Stimulated activated effector memory CD8-positive, alpha-beta T cell treated with anti-CD3 and anti-CD28 coated beads, Interleukin-12 subunit alpha, Interleukin-12 subunit beta, amount 100 ng/mL, for 72 hours (primary cell): ENCODE results near the gene SPSB3.

Experiments
- ATAC-seq: fragments of 150-1000 bp; cut with Tn5 transposase; 2 replicates; pipeline ENCODE4 v1.10.0; 2021
- DNase-seq, 2 donors: peaks; one replicate each; pipeline ENCODE4 v3.0.0; 2021 to 2022; ENCODE audit warnings: low spot score in 2 of 2
- H3K27ac Mint-ChIP-seq: one replicate; pipeline ENCODE4 v1.8.0; 2022; ENCODE audit warnings: mild to moderate bottlenecking, mixed read lengths
- H3K36me3 Mint-ChIP-seq: one replicate; pipeline ENCODE4 v1.8.0; 2022; ENCODE audit warnings: mild to moderate bottlenecking, mixed read lengths
- H3K4me1 Mint-ChIP-seq: one replicate; pipeline ENCODE4 v1.8.0; 2022; ENCODE audit warnings: mixed read lengths
- H3K4me3 Mint-ChIP-seq: one replicate; pipeline ENCODE4 v1.8.0; 2022; ENCODE audit warnings: mild to moderate bottlenecking, mixed read lengths
- H3K9me3 Mint-ChIP-seq: one replicate; pipeline ENCODE4 v1.8.0; 2022; ENCODE audit warnings: mixed read lengths

Gene SPSB3

DNA sequence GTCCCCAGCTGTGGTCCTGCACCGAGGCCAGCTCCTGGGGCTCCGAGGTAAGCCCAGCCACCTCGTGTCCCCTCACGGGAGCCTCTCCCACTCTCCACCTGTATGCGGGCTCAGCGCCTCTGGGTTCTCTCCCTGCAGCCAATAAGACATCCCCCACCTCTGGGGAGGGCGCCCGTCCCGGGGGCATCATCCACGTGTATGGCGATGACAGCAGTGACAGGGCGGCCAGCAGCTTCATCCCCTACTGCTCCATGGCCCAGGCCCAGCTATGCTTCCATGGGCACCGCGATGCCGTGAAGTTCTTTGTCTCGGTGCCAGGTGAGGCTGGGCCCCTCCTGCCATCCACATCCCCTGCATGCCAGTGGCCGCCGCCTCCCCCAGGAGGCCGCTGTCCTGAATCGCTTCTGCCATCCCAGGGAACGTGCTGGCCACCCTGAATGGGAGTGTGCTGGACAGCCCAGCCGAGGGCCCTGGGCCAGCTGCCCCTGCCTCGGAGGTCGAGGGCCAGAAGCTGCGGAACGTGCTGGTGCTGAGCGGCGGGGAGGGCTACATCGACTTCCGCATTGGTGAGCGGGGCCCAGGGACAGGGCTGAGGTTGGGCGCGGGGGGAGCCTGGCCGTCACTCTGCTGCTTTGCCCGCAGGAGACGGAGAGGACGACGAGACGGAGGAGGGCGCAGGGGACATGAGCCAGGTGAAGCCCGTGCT, 14.2 kb downstream of the SPSB3 start:
- Mint-ChIP-seq H3K4me1 (peaks cover 15% of the 10 kb centered on the region), H3K9me3 (no peaks in the 10 kb centered on the region), H3K36me3 (peaks cover 51% of the 10 kb centered on the region), H3K27ac (no peak overlapping the region), H3K4me3 (no peak overlapping the region)
- no peak for DNase-seq
- ATAC-seq = no peak

DNA sequence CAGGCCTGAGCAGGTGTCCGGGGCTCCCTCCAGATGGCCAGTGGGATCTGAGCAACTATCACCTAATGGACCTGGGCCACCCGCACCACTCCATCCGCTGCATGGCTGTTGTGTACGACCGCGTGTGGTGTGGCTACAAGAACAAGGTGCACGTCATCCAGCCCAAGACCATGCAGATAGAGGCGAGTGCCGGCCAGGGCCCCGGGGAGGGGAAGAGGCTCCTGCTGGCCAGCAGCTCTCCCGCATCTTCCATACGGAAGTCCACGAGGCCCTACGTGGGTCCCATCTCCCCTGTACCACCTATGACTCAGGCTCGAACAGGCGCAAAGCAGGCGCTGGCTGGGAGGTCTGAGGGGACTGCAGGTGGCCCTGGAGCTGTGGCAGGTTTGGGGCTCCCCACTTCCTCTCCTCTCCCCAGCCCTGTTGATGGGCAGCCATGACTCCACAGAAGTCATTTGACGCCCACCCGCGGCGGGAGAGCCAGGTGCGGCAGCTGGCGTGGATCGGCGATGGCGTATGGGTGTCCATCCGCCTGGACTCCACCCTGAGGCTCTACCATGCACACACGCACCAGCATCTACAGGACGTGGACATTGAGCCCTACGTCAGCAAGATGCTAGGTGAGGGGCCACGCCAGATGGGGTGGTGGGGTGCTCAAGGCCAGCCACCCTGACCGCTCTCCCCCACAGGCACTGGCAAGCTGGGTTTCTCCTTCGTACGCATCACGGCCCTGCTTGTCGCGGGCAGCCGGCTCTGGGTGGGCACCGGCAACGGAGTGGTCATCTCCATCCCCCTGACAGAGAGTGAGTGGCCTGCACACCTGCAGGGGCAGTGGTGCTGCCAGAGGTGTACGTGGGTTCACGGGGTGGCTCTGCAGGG, 15.0 kb downstream of the SPSB3 start:
- Mint-ChIP-seq H3K36me3 (peaks cover 43% of the 10 kb centered on the region), H3K27ac (peak overlapping the region; percentile 32), H3K9me3 (no peaks in the 10 kb centered on the region), H3K4me1 (peaks cover 14% of the 10 kb centered on the region), H3K4me3 (no peak overlapping the region)
- no peak for DNase-seq
- no peak for ATAC-seq

DNA sequence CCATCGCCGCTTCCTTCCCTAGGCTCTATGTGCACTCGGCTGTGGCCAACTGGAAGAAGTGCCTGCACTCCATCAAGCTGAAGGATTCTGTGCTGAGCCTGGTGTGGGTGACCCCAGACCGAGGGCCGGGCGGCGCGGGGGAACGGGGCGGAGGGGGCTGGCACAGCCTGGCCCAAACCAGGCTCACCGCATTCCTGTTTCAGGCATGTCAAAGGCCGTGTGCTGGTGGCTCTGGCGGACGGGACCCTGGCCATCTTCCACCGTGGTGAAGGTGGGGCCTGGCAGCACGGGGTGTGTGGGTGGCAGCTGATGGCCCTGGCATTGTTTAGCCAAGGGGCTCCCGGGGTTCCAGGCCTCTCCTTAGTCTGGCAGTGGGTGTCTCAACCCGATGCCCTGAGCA, 15.7 kb downstream of the SPSB3 start:
- Mint-ChIP-seq H3K4me1 (peaks cover 8% of the 10 kb centered on the region), H3K27ac (peak overlapping the region; percentile 32), H3K9me3 (no peaks in the 10 kb centered on the region), H3K4me3 (no peak overlapping the region), H3K36me3 (peaks cover 39% of the 10 kb centered on the region)
- ATAC-seq (no peak), DNase-seq (no peak)

DNA sequence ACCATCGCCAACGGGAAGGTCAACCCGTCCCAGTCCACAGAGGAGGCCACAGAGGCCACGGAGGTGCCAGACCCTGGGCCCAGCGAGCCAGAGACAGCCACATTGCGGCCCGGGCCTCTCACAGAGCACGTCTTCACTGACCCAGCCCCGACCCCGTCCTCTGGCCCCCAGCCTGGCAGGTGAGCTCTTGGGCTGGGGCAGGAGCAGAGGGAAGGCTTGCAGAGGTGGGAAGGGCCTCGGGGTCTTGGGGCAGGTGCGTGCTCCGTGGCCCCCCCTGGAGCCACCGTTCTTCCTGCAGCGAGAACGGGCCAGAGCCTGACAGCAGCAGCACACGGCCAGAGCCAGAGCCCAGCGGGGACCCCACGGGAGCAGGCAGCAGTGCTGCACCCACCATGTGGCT, 16.1 kb downstream of the SPSB3 start:
- Mint-ChIP-seq H3K4me3 (no peak overlapping the region), H3K9me3 (no peaks in the 10 kb centered on the region), H3K36me3 (peaks cover 42% of the 10 kb centered on the region), H3K27ac (no peak overlapping the region), H3K4me1 (peaks cover 7% of the 10 kb centered on the region)
- no peak for ATAC-seq
- no peak for DNase-seq

DNA sequence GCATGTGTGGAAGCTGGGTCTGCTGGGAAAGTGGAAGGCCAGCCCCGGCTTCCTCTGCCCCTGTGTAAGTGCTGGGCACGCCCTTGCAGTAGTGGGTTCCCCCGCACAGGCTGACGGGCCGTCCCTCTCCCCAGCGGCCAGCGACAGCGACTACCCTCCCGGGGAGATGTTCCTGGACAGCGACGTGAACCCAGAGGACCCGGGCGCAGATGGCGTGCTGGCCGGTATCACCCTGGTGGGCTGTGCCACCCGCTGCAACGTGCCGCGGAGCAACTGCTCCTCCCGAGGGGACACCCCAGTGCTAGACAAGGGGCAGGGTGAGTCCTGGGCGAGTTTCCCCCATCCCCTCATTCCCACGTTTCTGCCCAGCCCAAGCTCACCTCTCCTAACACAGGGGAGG, 16.5 kb downstream of the SPSB3 start:
- Mint-ChIP-seq H3K27ac (no peak overlapping the region), H3K4me1 (peaks cover 7% of the 10 kb centered on the region), H3K36me3 (peaks cover 46% of the 10 kb centered on the region), H3K4me3 (no peak overlapping the region), H3K9me3 (no peaks in the 10 kb centered on the region)
- ATAC-seq (no peak), DNase-seq (no peak)

DNA sequence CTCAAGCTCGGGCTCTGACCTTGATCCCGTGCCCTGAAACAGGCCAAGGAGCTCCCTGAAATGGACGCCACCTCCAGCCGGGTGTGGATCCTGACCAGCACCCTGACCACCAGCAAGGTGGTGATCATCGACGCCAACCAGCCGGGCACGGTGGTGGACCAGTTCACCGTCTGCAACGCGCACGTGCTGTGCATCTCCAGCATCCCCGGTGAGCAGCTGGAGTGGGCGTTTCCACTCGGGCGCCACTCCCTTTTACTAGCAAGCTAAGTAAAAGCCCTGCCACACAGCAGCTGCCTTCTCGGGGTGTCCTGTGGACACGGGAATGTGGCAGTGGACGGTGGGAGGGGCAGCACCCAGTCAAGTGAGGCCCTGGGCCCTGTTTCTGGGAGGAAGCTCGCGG, 17.4 kb downstream of the SPSB3 start:
- no peaks in the 10 kb centered on the region for H3K9me3 Mint-ChIP-seq
- ATAC-seq (no peak), DNase-seq (no peak)
- H3K4me3 Mint-ChIP-seq = no peak overlapping the region
- peaks cover 43% of the 10 kb centered on the region for H3K36me3 Mint-ChIP-seq
- H3K4me1 Mint-ChIP-seq = peaks cover under 1% of the 10 kb centered on the region
- H3K27ac Mint-ChIP-seq = no peak overlapping the region

DNA sequence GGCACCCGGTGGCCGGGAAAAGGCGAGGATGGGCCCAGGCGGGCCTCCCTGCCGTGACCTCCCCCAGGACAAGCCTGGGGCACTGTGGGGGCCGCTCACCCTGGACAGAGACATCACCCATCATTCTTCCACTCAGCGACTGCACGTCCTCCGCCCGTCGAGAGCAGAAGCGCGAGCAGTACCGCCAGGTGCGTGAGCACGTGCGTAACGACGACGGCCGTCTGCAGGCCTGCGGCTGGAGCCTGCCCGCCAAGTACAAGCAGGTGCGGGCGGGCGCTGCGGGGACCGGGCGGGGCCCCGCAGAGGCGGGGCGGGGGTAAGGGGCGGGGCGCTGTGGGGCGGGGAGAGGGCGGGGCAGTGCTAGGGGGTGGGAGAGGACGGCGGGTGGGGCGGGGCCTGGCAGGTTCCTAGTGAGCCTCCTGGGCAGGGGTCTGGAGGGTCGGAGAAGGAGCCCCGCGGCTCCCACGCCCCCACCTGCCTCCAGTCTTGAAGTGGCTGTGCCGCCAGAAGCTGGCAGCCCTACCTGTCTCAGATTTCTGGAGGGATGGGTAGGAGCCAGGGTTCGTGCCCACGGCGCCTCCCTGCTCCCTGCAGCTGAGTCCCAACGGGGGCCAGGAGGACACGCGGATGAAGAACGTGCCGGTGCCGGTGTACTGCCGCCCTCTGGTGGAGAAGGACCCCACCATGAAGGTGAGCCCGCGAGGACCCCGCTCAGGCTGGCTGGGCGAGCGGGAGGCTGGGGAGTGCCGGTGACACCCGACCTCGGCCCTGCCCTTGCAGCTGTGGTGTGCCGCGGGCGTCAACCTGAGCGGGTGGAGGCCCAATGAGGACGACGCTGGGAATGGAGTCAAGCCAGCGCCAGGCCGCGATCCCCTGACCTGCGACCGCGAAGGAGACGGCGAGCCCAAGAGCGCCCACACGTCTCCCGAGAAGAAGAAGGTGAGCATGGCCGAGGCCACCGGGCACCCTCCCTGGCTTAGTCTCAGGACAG, 18.6 kb downstream of the SPSB3 start:
- ATAC-seq (no peak), DNase-seq (no peak)
- Mint-ChIP-seq H3K9me3 (no peaks in the 10 kb centered on the region), H3K36me3 (peaks cover 31% of the 10 kb centered on the region), H3K4me1 (no peaks in the 10 kb centered on the region), H3K27ac (no peak overlapping the region), H3K4me3 (no peak overlapping the region)

DNA sequence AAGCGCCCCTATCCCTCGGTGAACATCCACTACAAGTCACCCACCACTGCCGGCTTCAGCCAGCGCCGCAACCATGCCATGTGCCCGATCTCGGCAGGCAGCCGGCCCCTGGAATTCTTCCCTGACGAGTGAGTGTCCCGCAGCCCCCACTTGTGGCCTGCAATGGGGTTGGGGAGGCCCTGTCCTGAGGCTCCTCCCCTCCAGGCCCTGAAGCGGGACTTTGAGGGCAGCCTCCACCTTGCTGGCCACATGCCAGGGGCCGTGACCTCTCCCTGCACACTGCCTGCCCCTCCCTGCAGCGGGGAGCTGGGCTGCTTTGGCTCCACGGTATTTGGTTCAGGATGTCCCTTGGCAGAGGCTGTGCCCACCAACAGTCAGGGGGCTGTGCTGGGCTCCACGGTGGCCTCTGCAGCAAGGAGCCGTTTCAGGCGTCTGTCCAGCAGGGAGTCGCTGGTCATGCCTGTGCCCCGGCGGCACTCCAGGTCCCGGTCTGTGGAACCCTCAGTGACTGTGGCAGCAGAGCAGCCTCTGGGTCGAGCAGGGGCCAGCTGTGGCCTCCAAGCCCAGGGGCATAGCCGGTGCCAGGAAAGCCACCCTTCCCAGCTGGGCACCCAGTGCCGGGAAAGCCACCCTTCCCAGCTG, 19.4 kb downstream of the SPSB3 start:
- Mint-ChIP-seq H3K4me3 (no peak overlapping the region), H3K36me3 (peaks cover 23% of the 10 kb centered on the region), H3K27ac (no peak overlapping the region), H3K9me3 (no peaks in the 10 kb centered on the region), H3K4me1 (no peaks in the 10 kb centered on the region)
- ATAC-seq = no peak
- DNase-seq = no peak

DNA sequence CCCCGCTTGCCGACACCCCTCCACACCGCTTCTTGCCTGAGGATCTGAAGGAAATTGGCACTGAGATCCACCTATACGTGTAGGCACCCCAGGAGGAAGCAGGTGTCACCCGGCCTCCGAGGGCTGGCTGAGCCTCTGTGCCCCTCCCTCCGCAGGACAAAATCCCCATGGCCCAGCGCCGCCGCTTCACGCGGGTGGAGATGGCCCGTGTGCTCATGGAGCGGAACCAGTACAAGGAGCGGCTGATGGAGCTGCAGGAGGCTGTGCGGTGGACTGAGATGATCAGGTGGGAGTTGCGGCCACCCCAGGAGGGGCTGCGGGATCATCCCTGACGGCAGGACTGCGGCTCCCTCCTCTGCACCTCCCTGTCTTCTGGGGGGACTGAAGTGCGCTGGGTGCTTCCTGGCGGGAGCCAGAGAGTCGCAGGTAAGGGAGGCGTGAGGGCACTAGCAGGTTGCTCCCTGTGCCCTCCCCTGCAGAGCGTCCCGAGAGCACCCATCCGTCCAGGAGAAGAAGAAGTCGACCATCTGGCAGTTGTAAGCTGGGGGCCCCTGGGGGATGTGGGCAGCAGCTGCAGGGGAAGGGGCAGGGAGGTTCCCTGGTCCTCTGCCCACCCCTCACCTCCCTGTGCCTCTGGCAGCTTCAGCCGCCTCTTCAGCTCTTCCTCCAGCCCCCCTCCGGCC, 20.0 kb downstream of the SPSB3 start:
- H3K36me3 Mint-ChIP-seq = peaks cover 17% of the 10 kb centered on the region
- no peak overlapping the region for H3K27ac Mint-ChIP-seq
- no peak for DNase-seq
- H3K4me3 Mint-ChIP-seq = no peak overlapping the region
- H3K9me3 Mint-ChIP-seq = no peaks in the 10 kb centered on the region
- no peak for ATAC-seq
- no peaks in the 10 kb centered on the region for H3K4me1 Mint-ChIP-seq

DNA sequence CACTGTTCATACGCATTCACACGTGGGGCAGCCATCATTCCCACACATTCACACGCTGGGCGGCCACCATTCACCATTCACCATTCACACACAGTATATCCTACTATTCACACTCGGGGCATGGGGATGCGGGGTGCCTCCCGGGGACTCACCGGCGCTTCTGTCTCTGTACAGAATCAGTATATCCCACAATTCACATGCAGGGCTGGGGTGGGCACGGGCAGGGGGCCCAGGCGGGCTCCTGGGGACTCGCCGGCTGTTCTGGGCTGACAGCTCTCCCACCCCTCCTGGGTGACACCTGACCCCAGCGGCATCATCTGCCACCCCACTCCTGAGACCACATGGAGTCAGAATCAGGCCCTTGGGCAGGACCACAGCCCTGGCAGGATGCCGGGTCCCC, 20.6 kb downstream of the SPSB3 start:
- Mint-ChIP-seq H3K4me1 (peaks cover 3% of the 10 kb centered on the region), H3K36me3 (peaks cover 17% of the 10 kb centered on the region), H3K9me3 (no peaks in the 10 kb centered on the region), H3K27ac (no peak overlapping the region), H3K4me3 (no peak overlapping the region)
- no peak for DNase-seq
- ATAC-seq = no peak

DNA sequence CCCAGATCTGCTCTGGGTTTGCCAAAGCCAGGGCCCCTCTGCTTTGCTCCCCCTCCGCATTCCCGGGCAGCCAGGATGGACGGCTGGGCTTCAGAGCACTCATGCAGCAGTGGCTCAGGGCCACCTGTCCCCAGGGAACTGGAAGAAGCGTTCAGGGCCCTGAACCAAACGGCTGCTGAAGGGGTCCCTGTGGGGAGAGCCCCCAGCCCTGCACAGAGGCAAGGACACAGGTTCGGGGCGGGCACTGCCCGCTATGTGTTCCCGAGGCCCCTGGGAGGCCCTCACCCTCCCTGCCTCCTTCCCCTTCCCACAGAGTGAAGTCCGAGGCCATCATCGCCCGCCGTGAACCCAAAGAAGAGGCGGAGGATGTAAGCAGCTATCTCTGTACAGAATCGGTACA, 21.5 kb downstream of the SPSB3 start:
- no peak overlapping the region for H3K4me3 Mint-ChIP-seq
- ATAC-seq (no peak), DNase-seq (no peak)
- H3K27ac Mint-ChIP-seq = no peak overlapping the region
- H3K9me3 Mint-ChIP-seq = no peaks in the 10 kb centered on the region
- H3K36me3 Mint-ChIP-seq = peaks cover 18% of the 10 kb centered on the region
- peaks cover 9% of the 10 kb centered on the region for H3K4me1 Mint-ChIP-seq

DNA sequence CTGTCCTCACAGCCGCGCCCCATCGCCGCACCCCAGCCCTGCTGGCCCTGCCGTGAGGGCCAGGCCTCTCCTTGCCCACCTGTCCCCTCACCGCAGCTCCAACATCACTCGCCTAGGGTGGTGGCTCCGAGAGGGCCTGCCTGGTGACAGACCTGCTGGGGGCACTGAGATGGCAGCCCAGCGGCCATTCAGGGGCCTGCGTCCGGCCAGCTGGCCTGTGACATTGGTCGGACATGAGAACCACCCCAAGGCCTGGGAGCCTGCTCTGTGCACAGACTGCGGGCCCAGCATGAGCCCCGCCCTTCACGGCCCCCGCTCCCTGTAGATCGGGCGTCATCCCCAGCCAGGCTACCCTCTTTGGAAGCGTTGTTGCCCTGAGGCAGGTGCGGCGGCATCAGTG, 22.9 kb downstream of the SPSB3 start:
- Mint-ChIP-seq H3K9me3 (no peaks in the 10 kb centered on the region), H3K4me1 (peaks cover 11% of the 10 kb centered on the region), H3K4me3 (no peak overlapping the region), H3K36me3 (peaks cover 32% of the 10 kb centered on the region), H3K27ac (no peak overlapping the region)
- ATAC-seq (no peak), DNase-seq (no peak)

DNA sequence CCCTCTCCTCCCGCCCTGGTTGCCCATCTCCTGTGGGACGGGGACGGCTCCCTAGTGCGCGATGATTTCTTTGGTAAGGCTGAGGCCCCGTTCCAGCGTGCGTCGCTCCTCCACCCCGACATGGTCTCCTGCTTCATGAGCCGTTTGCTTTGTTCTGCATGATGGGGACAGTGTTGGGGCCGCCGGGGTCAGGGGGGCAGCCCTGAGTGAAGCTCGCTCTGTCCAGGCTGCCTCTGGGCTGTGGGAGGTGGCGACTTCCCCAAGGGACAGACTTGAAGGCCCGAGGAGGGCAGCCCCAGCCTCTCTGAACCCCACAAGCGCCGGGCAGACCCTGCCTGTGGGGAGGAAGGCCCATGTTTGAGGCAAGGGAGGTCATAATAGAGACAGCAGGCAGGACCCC, 23.4 kb downstream of the SPSB3 start:
- ATAC-seq (no peak), DNase-seq (no peak)
- H3K4me3 Mint-ChIP-seq = no peak overlapping the region
- H3K9me3 Mint-ChIP-seq = no peaks in the 10 kb centered on the region
- H3K36me3 Mint-ChIP-seq = peaks cover 36% of the 10 kb centered on the region
- H3K4me1 Mint-ChIP-seq = peaks cover 11% of the 10 kb centered on the region
- peak overlapping the region; percentile 43 for H3K27ac Mint-ChIP-seq

DNA sequence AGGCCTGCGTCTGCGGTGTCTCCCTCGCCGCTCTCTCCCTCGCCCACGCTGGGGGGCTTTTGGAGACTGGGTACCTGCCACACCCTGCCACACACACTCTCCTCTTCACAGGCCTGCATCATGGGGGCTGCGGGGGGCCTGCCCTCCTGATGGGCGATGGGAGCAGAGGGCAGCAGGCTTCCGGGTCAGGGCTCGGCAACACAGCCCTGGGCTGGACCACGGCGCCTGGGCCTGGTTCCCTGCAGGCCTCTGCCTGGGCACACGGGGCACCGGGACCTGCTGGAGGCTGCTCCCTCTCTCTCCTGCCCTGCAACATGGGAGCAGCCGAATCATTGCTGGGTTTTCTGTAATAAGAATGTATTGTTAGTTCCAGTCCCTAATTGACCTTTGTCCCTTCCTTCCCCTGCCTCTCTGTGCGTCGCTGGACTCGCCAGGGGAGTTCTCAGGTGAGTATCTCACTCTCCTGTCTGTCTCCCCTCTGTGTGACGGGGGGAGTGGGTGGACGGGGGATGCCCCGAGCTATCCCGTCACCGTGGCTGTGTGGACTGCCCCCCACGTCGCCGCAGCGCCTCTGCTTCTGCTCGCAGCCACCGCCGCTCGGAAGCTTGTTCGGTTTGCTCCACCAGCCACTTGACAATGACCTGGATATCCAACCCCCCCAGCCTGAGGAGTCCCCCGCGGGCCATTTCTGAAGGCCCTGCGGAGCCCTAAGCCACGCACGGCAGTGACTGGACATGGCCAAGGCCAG, 24.5 kb downstream of the SPSB3 start:
- ATAC-seq (no peak), DNase-seq (no peak)
- Mint-ChIP-seq H3K4me3 (no peak overlapping the region), H3K9me3 (no peaks in the 10 kb centered on the region), H3K4me1 (peaks cover 11% of the 10 kb centered on the region), H3K36me3 (peaks cover 45% of the 10 kb centered on the region), H3K27ac (peak overlapping the region; percentile 76)
